IMR-90 (cell line): Measurements from ENCODE around the gene PAM16. TPM values are rescaled to one million over a fixed set of nuclear protein-coding genes. Genes with fewer than 3 reads are reported as not detected.

Experiments used
- ATAC-seq: fragments of 200-7000 bp; cut with Tn5 transposase; 2 replicates; pipeline ENCODE4 v1.9.1; 2020; ENCODE audit warnings: low read depth, mild to moderate bottlenecking, moderate library complexity
- BruUV-seq: library from RNA; stranded (reverse); fragments of 400-500 nt; replicated peaks from 2 replicates; lab custom pipeline; 2021; lab: Mats Ljungman, UMichigan
- CTCF ChIA-PET: fragments of 300-600 bp; formaldehyde crosslinking; extraction: SDS; loops from one replicate; lab custom pipeline; 2021; ENCODE audit warnings: antibody characterized with exemption; lab: Yijun Ruan, JAX
- POLR2A ChIA-PET: fragments of 300-600 bp; sonication (Branson Sonifier 250); formaldehyde crosslinking; loops from one replicate; lab custom pipeline; 2022; ENCODE audit warnings: antibody characterized with exemption; ENCODE audit not compliant: unreplicated experiment; lab: Charles Lee
- DNase-seq: peaks from one replicate; pipeline ENCODE4 v3.0.0; 2013
- H2AFZ ChIP-seq: replicated peaks from 2 replicates; pipeline ENCODE3; 2013; ENCODE audit warnings: low read length, mild to moderate bottlenecking; ENCODE audit not compliant: poor library complexity
- H2AK5ac ChIP-seq: 2 replicates; pipeline ENCODE4 v1.6.1; 2013; ENCODE audit warnings: low read depth, low read length, inconsistent platforms
- H2AK9ac ChIP-seq: replicated peaks from 2 replicates; pipeline ENCODE3; 2013; ENCODE audit warnings: mild to moderate bottlenecking, low read depth, low read length, moderate library complexity; ENCODE audit not compliant: poor library complexity
- H2BK120ac ChIP-seq: 2 replicates; pipeline ENCODE4 v1.6.1; 2013; ENCODE audit warnings: low read depth, low read length, inconsistent platforms
- H2BK15ac ChIP-seq: 3 replicates; pipeline ENCODE4 v1.6.1; 2013; ENCODE audit warnings: low read depth, low read length, inconsistent platforms
- H2BK20ac ChIP-seq: 2 replicates; pipeline ENCODE4 v1.6.1; 2013; ENCODE audit warnings: low read depth, mild to moderate bottlenecking, inconsistent platforms, low read length, moderate library complexity
- H2BK5ac ChIP-seq: 2 replicates; pipeline ENCODE4 v1.6.1; 2013; ENCODE audit warnings: mild to moderate bottlenecking, low read depth, low read length, inconsistent platforms; ENCODE audit not compliant: poor library complexity, severe bottlenecking
- H3K14ac ChIP-seq: replicated peaks from 2 replicates; pipeline ENCODE4 v1.6.1; 2013; ENCODE audit warnings: low read depth, low read length, inconsistent platforms
- H3K18ac ChIP-seq: 2 replicates; pipeline ENCODE4 v1.6.1; 2013; ENCODE audit warnings: low read depth, low read length, control low read depth
- H3K23ac ChIP-seq: 2 replicates; pipeline ENCODE4 v1.6.1; 2013; ENCODE audit warnings: low read depth, low read length, inconsistent platforms
- H3K27ac ChIP-seq: 2 replicates; pipeline ENCODE4 v1.5.1; 2013; ENCODE audit warnings: mild to moderate bottlenecking, control low read depth, low read length; ENCODE audit not compliant: insufficient read depth
- H3K27me3 ChIP-seq: 2 replicates; pipeline ENCODE4 v1.6.1; 2013; ENCODE audit warnings: low read length; ENCODE audit not compliant: control insufficient read depth, insufficient read depth
- H3K36me3 ChIP-seq: 2 replicates; pipeline ENCODE4 v1.6.1; 2013; ENCODE audit warnings: low read length, mixed read lengths; ENCODE audit not compliant: control insufficient read depth, insufficient read depth
- H3K4ac ChIP-seq: 2 replicates; pipeline ENCODE4 v1.6.1; 2013; ENCODE audit warnings: low read depth, low read length, inconsistent platforms
- H3K4me1 ChIP-seq: 2 replicates; pipeline ENCODE4 v1.6.1; 2013; ENCODE audit warnings: low read length, mixed read lengths; ENCODE audit not compliant: control insufficient read depth, insufficient read depth
- H3K4me2 ChIP-seq: 2 replicates; pipeline ENCODE4 v1.6.1; 2013; ENCODE audit warnings: low read depth, mild to moderate bottlenecking, control low read depth, low read length, moderate library complexity
- H3K4me3 ChIP-seq: 2 replicates; pipeline ENCODE4 v1.5.1; 2013; ENCODE audit warnings: low read depth, mild to moderate bottlenecking, control low read depth, low read length, moderate library complexity; ENCODE audit not compliant: insufficient read depth
- H3K56ac ChIP-seq: 2 replicates; pipeline ENCODE4 v1.6.1; 2013; ENCODE audit warnings: low read length, inconsistent platforms; ENCODE audit not compliant: insufficient read depth; ENCODE audit errors: extremely low read depth
- H3K79me1 ChIP-seq, 2 experiments: 2 replicates each; pipeline ENCODE4 v1.6.1; 2013; ENCODE audit warnings: low read length in 2 of 2, inconsistent platforms in 1 of 2, low read depth in 1 of 2
- H3K9ac ChIP-seq: 2 replicates; pipeline ENCODE4 v1.6.1; 2013; ENCODE audit warnings: low read depth, low read length, control low read depth
- H3K9me1 ChIP-seq: 2 replicates; pipeline ENCODE4 v1.6.1; 2013; ENCODE audit warnings: low read length, inconsistent platforms; ENCODE audit not compliant: insufficient read depth
- H3K9me3 ChIP-seq: 2 replicates; pipeline ENCODE4 v1.6.1; 2013; ENCODE audit warnings: low read length; ENCODE audit not compliant: control insufficient read depth, insufficient read depth
- H4K20me1 ChIP-seq: 2 replicates; pipeline ENCODE4 v1.6.1; 2013; ENCODE audit warnings: low read length, inconsistent platforms; ENCODE audit not compliant: insufficient read depth
- H4K5ac ChIP-seq: 2 replicates; pipeline ENCODE4 v1.6.1; 2013; ENCODE audit warnings: mild to moderate bottlenecking, low read depth, low read length, control low read depth
- H4K8ac ChIP-seq, 2 experiments: 2 replicates each; pipeline ENCODE4 v1.6.1; 2013; ENCODE audit warnings: low read depth in 2 of 2, low read length in 2 of 2, control low read depth in 1 of 2, inconsistent platforms in 1 of 2
- H4K91ac ChIP-seq: 2 replicates; pipeline ENCODE4 v1.6.1; 2013; ENCODE audit warnings: low read depth, low read length, inconsistent platforms; ENCODE audit not compliant: insufficient read depth
- BHLHE40 ChIP-seq: fragments of 150-350 bp; IDR thresholded peaks from 2 replicates; pipeline ENCODE4 v1.6.1; 2016; ENCODE audit warnings: mild to moderate bottlenecking, low read depth, low read length
- RCOR1 ChIP-seq: IDR thresholded peaks from 2 replicates; pipeline ENCODE4 v1.6.1; 2012; ENCODE audit warnings: mild to moderate bottlenecking, low read length, improper control_type of control experiment; ENCODE audit not compliant: insufficient replicate concordance
- USF2 ChIP-seq: fragments of 150-350 bp; IDR thresholded peaks from 2 replicates; pipeline ENCODE4 v1.6.1; 2017; ENCODE audit warnings: mild to moderate bottlenecking, antibody characterized with exemption, low read length, low read depth
- WGBS, 2 experiments: methylation state at CpG; one replicate each; pipeline versions ENCODE4 v1.1.5 to v1.1.7; 2013; ENCODE audit warnings: missing lambda C conversion rate in 2 of 2; ENCODE audit not compliant: insufficient read length in 1 of 2; ENCODE audit errors: extremely low coverage in 2 of 2; 5-methylcytosine and 5-hydroxymethylcytosine counted together
- dilution Hi-C: fragments of 300-500 bp; cut with HindIII; formaldehyde crosslinking; loops from one replicate; pipeline ENCODE4 v1.14.3; 2018; ENCODE audit warnings: low sequenced_read_pairs; ENCODE audit not compliant: unreplicated experiment
- in situ Hi-C: fragments of 300-500 bp; cut with MboI; formaldehyde crosslinking; loops from 3 replicates; pipeline ENCODE4 v1.14.3; 2019; ENCODE audit warnings: low sequenced_read_pairs, inconsistent platforms, mixed read lengths
- intact Hi-C: fragments of 100-400 bp; cut with micrococcal nuclease; formaldehyde crosslinking; loops from 2 replicates; pipeline ENCODE4 v1.10.0; 2022
- polyA plus RNA-seq, 3 experiments: library from polyadenylated mRNA; depleted of rRNA; stranded (reverse); fragments of >200 nt; gene quantifications; 2 replicates each; pipeline ENCODE4 v1.2.3, GENCODE V29; 2012; ENCODE audit warnings: low replicate concordance in 1 of 3
- total RNA-seq: library from RNA; depleted of rRNA; stranded (reverse); fragments of >200 nt; gene quantifications from 2 replicates; pipeline ENCODE4 v1.2.3, GENCODE V29; 2012

The PAM16 gene
- total and polyA plus RNA-seq, 2 of the 4 experiments (the other 2 are of a cell fraction): 17.9 to 48.4 TPM

- no peak for TF ChIP-seq USF2
Measured at GRCh38 chr16:4293822-4294457, 57.2 kb downstream of the PAM16 start (continued).

- H3K27ac ChIP-seq: peak overlapping the region; percentile 7; the same call in 1 of the 2 replicates
- TF ChIP-seq RCOR1: no peak
- TF ChIP-seq BHLHE40: no peak
- peaks cover 26% of the 10 kb centered on the region for H3K4me1 ChIP-seq
- ATAC-seq: no peak
- H2AK5ac ChIP-seq: peak overlapping the region; percentile 89; the same call in 1 of the 2 replicates
- H3K4me3 ChIP-seq: no peak overlapping the region
- H2BK5ac ChIP-seq: no peak overlapping the region
- peak overlapping the region; percentile 72 for H2BK20ac ChIP-seq
- in situ Hi-C loops: no loop called here
- WGBS, 2 experiments: 29% methylated on average over 6 of the region's 14 CpGs; no CpG with 5 or more reads in 1 of the 2 experiments
- dilution Hi-C loops: no loop called here
- peak overlapping the region; percentile 87 for H2AFZ ChIP-seq
- peak overlapping the region; percentile 59; the same call in 1 of the 2 replicates for H3K14ac ChIP-seq
- no peak for DNase-seq
- no peak overlapping the region for H3K56ac ChIP-seq
- no peaks in the 10 kb centered on the region; the same call in 1 of the 2 replicates for H4K20me1 ChIP-seq
- H3K4me2 ChIP-seq: peak overlapping the region; percentile 51
- H3K9ac ChIP-seq: no peak overlapping the region
- POLR2A ChIA-PET: no interaction called here
- H3K9me1 ChIP-seq: peaks cover 7% of the 10 kb centered on the region; the same call in 1 of the 2 replicates
- no peak overlapping the region; the same call in 2 of the 3 replicates for H2BK15ac ChIP-seq
- H4K8ac ChIP-seq: peak overlapping the region in 1 of 2 experiments; percentile 46; a peak in 1 of 4 replicates
- no peaks in the 10 kb centered on the region for H3K9me3 ChIP-seq
- H3K18ac ChIP-seq: no peak overlapping the region
- intact Hi-C loops: no loop called here
- peak overlapping the region; percentile 59; the same call in 1 of the 2 replicates for H3K4ac ChIP-seq
- H2AK9ac ChIP-seq: peak overlapping the region; percentile 59
- H3K23ac ChIP-seq: no peak overlapping the region
- no peaks in the 10 kb centered on the region for H3K36me3 ChIP-seq
- peak overlapping the region; percentile 50 for H4K91ac ChIP-seq
- H3K79me1 ChIP-seq: peaks cover 0 to 19% of the 10 kb centered on the region in 2 experiments; a peak in 2 of 4 replicates
- peak overlapping the region; percentile 62 for H2BK120ac ChIP-seq
- no peak overlapping the region; the same call in 1 of the 2 replicates for H4K5ac ChIP-seq
- no TSS peak for BruUV-seq
- CTCF ChIA-PET: interaction anchor here (1.5 kb wide), 1 partner anchor 93 kb away, joined by 4 read pairs; no protein-coding TSS in a partner anchor
- no peaks in the 10 kb centered on the region for H3K27me3 ChIP-seq
Measured at GRCh38 chr16:4293181-4293716, 57.9 kb downstream of the PAM16 start.
